ENCODE data around the gene HPCA. TPM values are rescaled to one million over a fixed set of nuclear protein-coding genes. Genes with fewer than 3 reads are reported as not detected.
A peak's percentile ranks its signal among the peaks of the same experiment; 100 is the strongest.

HPCA gene
- total RNA-seq, 1 experiment from 2014 or later = 1.2 TPM

- Histone ChIP-seq H2AFZ (ENCODE audit: low read length) (no peak overlapping the region), H3K27me3 (ENCODE audit: insufficient read depth, low read length) (peaks cover 13% of the 10 kb centered on the region; the same call in 1 of the 2 replicates), H3K79me1 (ENCODE audit: insufficient read depth, low read depth, low read length, poor library complexity, severe bottlenecking) (no peaks in the 10 kb centered on the region), H2AK5ac (ENCODE audit: insufficient read length, low read length) (no peak overlapping the region), H3K56ac (ENCODE audit: insufficient read length, low read depth, low read length) (no peak overlapping the region), H2BK120ac (ENCODE audit: low read depth, low read length, poor library complexity, severe bottlenecking) (no peak overlapping the region), H3K23me2 (ENCODE audit: insufficient read length, low read depth, low read length, poor library complexity, severe bottlenecking) (peaks cover 4% of the 10 kb centered on the region), H4K8ac (replicated peaks; ENCODE audit: insufficient read length, low read depth, low read length) (no peak overlapping the region), H2BK20ac (ENCODE audit: low read depth, low read length, poor library complexity, severe bottlenecking) (no peak overlapping the region), H3K18ac (ENCODE audit: insufficient read length, low read depth, low read length) (no peak overlapping the region), H3T11ph (ENCODE audit: low read length) (no peak overlapping the region), H3K9ac (ENCODE audit: extremely low read depth, insufficient read length, low read length) (no peak overlapping the region), H3K4me1 (ENCODE audit: insufficient read depth, low read length) (peaks cover 3% of the 10 kb centered on the region; the same call in 1 of the 2 replicates), H2BK12ac (ENCODE audit: insufficient read length, low read depth, low read length) (no peak overlapping the region), H4K20me1 (ENCODE audit: control insufficient read depth, insufficient read depth, insufficient read length) (no peaks in the 10 kb centered on the region), H3K14ac (ENCODE audit: insufficient read depth, low read length) (no peak overlapping the region), H2BK5ac (ENCODE audit: insufficient read length, low read length) (no peak overlapping the region), H2BK15ac (ENCODE audit: low read depth, low read length) (no peak overlapping the region), H3K79me2 (ENCODE audit: insufficient read depth, low read length) (no peaks in the 10 kb centered on the region), H4K5ac (ENCODE audit: insufficient read length, low read depth, low read length) (no peak overlapping the region), H3K4me2 (ENCODE audit: insufficient read depth, insufficient read length, low read length) (no peak overlapping the region), H3K4ac (ENCODE audit: low read depth, low read length) (no peak overlapping the region), H3K23ac (ENCODE audit: insufficient read length, low read depth, low read length) (no peak overlapping the region), H3K9me3 (ENCODE audit: control insufficient read depth, low read depth, low read length) (no peaks in the 10 kb centered on the region), H3K27ac (ENCODE audit: insufficient read length, low read depth, low read length) (no peak overlapping the region), H4K91ac (ENCODE audit: insufficient read length, low read depth, low read length) (no peak overlapping the region)
- H3K4me1 Mint-ChIP-seq = peaks cover 39 to 55% of the 10 kb centered on the region in 2 experiments
- H3K4me3 Mint-ChIP-seq = peak overlapping the region in 1 of 2 experiments; percentile 19; a peak in 2 of 5 replicates
- DNase-seq = no peak
- no peaks in the 10 kb centered on the region for H3K9me3 Mint-ChIP-seq
- peak overlapping the region in 2 of 3 experiments; percentile 4 to 92; a peak in 3 of 7 replicates for H3K27ac Mint-ChIP-seq
- H3K36me3 Mint-ChIP-seq (ENCODE audit: insufficient read depth in 1 of 3, low read depth in 3 of 3) = no peaks in the 10 kb centered on the region
- no peak for TF ChIP-seq CTCF (conservative IDR thresholded peaks at IDR 0.05)
- no CpG with 5 or more reads among the region's 5 CpGs for WGBS (ENCODE audit: extremely low coverage, insufficient read length, low lambda C conversion rate)
- peaks cover 28% of the 10 kb centered on the region for H3K27me3 Mint-ChIP-seq (ENCODE audit: low read depth)
These were observed 11.2 kb upstream of the HPCA start for GRCh38 chr1:32874860-32875752.
